Right renal cortex interstitium (tissue), 3 donors: ENCODE measurements around the gene ETV7. TPM values are rescaled to one million over a fixed set of nuclear protein-coding genes. Genes with fewer than 3 reads are reported as not detected.
A peak's percentile ranks its signal among the peaks of the same experiment; 100 is the strongest.

Experiments used
- DNase-seq, 3 donors: peaks; one replicate each; pipeline ENCODE4 v3.0.0-alpha.2; 2013; ENCODE audit warnings: low read depth in 3 of 3, low spot score in 2 of 3
- polyA plus RNA-seq, 3 donors: library from polyadenylated mRNA; unstranded; fragments of 120-200 nt; gene quantifications; one replicate each; pipeline ENCODE4 v1.2.1, GENCODE V29; 2013; ENCODE audit not compliant: insufficient read length in 3 of 3

The ETV7 gene
- polyA plus RNA-seq, 3 donors, result 0.08 to 0.11 TPM; not detected in 1

DNA sequence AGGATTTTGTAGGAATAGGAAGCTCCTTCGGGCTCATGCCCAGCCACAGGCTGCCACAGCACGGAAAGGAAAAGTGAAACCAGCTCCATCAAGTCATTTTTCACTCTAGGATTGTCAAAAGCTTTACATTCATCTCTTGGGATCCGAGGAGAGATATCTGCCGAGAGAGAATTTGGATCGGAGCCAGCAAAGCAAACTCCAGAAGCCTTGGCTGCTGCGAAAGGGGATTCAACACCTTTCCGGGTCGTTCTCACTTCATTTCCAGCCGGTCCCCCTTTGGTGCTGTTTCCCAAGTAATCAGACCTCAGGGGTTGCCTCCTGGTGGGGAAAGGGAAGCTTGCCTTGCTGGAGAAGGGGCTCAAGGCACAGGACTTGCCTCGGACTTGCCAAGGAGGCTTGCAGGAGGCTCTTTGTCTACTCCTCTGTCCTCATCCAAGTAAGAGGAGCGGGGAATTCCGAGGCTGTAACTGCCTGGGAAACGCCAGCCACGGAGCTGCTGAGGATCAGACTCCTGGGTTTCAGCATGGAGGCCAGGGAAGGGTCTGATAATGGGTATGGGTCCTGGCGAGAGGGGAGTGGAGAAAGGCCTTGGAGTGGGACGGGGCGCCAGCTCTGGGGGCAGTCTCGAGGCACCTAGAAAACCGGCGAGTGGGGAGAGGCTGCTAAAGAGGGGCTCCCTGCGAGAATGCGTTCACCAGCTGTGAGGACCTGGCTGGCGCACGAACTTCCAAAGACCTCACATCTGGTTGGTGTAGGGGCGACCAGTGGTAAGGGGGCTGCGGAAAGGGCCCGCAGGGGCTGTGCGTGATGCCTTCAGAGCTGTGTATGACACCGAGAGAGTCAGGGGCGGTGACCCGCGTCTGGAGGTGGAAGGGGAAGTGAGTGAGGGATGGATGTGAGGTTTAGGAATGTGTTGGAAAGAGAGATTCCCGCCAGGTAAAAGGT lies 702 bp downstream of the ETV7 start:
- peak in 1 of 3 donors; percentile 38 for DNase-seq

- no peak for DNase-seq
Observed at GRCh38 chr6:36384095-36384494, 3.4 kb downstream of the ETV7 start.

- no peak for DNase-seq
Observed at GRCh38 chr6:36383606-36384005, 3.9 kb downstream of the ETV7 start.

GRCh38 chr6:36382976-36383375 lies 4.5 kb downstream of the ETV7 start:
- no peak for DNase-seq

DNA sequence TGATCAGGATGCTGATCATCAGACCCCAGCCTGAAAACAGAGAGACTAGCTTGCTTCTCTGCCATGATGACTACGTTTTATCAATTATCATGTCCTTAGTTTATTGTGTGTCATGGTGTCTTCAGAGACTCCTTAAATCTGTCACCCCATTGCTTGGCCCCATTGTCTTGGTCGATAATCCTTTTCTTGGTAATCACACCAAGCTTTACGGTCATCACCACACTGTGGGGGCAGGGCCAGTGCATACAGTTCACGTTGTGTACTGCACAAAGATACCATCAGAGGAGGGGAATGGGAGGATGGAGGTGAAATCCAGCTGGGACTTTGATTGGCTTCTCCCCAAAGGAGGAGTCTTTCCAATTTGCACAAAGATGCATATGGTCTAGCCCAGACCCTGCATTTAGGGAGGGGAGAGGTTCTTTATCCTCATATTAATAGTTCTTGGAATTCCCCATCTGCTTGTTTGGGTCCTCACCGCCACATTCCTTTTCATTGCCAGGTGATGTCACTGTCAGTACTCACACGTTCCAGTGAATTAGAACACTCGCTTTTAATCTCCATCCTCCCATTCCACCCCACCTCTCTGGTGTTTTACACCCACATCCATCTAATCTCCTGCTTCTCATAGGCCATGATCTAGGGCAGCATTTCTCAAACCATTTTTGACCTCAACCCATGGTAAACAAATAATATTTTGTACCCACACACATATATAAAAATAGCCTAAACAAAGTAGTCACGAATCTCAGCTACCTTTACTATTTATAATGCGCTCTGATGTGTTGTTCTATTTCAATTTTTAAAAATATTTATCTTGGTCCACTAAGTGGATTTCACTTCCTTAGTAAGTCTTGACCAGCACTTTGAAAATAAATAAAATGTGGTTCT lies 5.7 kb downstream of the ETV7 start:
- no peak for DNase-seq

GRCh38 chr6:36380166-36380565 lies 7.3 kb downstream of the ETV7 start:
- DNase-seq, result no peak

DNA sequence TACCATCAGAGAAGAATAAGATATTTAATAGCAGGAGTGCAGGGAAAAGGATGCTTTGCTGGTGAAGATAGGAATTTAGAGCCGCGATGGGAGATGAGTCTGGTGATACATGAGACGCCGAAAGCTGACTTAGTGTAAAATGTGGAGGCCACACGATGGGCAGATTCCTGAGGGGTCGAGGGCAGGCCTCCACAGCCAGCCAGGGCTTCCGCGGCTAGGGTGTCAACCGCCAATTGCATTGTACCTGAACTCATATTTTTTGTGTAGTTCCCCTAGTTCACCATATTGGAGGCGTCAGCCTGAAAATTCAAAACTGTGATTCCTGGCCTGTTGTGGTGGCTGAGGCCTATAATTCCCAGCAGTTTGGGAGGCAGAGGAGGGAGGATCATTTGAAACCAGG lies 8.5 kb downstream of the ETV7 start:
- no peak for DNase-seq

GRCh38 chr6:36378243-36378920 lies 9.1 kb downstream of the ETV7 start:
- no peak for DNase-seq

GRCh38 chr6:36377594-36377993 lies 9.9 kb downstream of the ETV7 start:
- DNase-seq, result no peak

- DNase-seq, result no peak
Observed at GRCh38 chr6:36376742-36377141, 10.7 kb downstream of the ETV7 start.

DNA sequence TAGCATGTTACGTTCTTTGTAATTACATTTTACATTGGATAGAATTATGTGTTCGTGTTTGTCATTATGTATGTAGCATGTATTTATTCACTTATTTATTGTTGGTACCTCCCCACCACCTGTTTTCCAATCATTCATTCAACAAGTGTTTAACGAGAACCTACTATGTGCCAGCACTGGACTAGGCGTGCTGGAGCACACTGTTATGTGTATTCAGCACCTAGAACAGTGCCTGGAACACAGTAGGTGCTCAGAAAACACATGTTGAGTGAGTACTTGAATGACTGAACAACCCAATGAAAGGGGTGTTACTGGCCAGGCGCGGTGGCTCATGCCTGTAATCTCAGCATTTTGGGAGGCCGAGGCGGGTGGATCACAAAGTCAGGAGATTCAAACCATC lies 11.3 kb downstream of the ETV7 start:
- no peak for DNase-seq

DNA sequence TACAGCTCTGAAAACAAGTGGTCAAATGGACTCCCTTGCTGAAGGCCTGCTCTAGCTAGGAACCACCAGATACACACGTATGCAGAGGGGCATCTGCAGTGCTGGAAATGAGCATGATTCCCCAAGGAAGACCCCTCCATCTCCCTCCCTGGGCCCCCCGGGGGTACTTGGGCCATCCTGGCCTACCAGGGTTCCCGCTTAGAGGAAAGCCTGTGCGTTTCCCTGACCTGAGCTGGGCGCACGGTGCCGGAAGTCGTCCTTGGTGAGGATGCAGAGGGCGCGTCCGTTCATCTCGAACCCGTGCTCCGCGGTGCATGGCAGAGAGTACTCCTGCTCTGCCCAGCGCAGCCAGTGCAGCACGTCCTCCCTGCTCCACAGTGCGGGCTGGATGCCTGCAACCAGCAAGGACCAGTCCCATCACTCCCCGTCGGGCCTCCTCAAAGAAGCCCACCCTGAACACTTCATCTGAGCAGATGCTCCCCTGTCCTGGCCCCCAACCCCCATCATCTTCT lies 11.8 kb downstream of the ETV7 start:
- DNase-seq, result no peak

DNA sequence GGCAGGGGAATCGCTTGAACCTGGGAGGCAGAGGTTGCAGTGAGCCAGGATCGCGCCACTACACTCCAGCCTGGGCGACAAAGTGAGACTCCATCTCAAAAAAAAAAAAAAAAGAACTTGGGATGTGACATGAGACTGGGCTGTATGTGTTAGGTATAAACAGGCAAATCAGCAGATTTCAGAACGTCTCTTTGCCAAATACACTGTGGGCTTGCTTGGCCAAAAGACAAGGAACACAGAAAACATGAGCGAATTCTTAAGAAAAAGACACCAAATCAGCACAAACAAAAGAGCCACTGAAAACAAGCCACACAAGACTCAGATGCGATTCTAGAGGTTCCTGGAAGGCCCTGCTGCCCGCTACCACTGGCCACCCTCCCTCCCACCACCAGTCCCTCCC lies 12.5 kb downstream of the ETV7 start:
- no peak for DNase-seq

- no peak for DNase-seq
Observed at GRCh38 chr6:36374194-36374593, 13.3 kb downstream of the ETV7 start.

DNA sequence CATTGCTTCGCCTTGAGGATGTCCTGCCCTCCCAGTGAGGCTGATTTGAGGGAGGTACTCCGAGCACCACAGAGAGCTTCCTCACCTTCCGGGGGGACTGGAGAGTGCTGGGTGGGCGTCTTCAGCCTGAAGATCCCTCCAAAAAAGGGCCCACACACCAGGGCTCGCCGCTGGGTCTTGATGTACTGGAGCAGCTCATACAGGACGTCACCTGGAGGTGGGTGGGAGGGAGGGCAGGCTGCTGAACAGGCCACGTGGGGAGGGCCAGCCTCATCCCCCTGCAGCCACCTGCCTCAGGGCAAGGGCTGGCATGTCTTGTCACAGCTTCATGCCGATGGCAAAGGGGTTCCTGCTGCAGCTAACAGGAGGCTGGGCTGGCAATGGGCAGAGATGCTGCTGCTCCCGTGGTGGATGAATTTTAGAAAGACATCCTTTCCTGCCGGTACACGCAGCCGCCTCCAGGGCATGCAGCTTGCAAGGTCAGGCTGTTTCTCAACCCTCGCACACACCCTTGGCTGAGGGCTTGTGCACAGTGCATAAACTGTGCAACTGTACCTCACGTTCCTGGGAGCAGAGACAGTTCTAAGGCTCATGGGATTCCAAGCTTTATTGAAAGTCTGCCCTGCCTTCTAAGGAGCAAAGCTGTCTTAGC lies 14.0 kb downstream of the ETV7 start:
- DNase-seq, result no peak

- DNase-seq, result no peak
Observed at GRCh38 chr6:36372088-36372487, 15.4 kb downstream of the ETV7 start.

GRCh38 chr6:36371211-36371610 lies 16.3 kb downstream of the ETV7 start:
- DNase-seq, result no peak

DNA sequence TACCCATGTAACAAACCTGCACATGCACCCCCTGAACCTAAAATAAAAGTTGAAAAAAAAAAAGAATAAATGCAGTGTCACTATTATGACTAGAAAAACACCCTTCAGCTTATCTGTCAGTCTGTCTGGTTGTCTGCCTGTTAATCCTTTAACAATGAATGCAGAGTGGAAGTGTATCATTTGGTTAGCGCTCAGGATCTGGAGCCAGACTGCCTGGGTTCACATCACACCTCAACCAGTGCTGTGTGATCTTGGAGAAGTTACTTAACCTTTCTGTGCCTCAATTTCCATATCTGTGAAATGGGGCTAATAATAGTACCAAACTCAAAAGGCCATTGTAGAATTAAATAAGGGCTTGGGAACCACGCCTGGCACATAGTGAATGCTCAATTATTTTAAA lies 16.8 kb downstream of the ETV7 start:
- DNase-seq, result no peak

DNA sequence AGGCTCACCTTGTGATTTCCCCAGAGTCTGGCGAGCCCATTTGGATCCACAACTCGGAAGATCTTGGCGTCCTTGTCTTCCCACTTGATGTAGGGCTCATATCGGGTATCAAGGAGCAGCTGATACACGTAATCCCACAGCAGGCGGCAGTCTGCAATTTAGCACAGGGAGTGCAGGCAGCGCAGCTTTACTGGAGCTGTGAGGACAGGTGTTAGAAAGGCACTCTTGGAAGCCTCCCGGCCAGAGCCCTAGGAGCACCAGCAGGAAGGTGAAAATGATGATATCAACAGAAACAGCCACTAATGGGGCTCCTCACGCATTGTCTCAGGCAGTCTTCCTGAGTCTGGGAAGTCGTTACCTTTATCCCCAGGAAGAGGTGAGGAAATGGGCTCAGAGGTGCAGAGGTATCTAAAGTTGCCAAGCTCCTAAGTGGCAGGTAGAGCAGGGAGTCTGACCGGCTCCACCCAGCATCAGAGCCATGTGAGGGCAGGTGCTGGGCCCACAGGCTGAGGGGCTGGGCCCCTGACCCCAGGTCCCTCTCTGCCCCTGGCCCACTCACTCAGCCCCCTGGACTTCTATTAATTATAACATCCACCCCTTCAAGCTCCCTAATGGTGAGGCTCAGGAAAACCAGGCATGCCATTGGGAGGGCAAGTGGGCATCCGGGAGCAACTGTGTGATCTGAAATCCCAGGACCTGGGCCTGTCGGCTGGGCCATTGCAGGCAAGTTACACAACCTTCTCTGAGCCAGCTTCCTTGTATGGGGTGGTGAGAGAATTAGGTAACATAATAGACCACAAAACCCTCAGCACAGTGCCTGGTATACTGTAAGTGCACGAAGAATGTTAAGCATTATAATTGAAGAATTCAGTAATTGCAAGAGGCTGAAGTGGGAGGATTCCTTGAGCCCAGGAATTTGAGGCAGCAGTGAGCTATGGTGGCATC lies 18.3 kb downstream of the ETV7 start:
- no peak for DNase-seq
